NCI-H1694 (cell line): ENCODE data around the gene NKRF.

Experiments used
- DNase-seq: peaks from one replicate; lab custom pipeline; 2025; lab: John Stamatoyannopoulos, UW

NKRF gene

GRCh38 chrX:119607018-119607389 lies 780 bp upstream of the NKRF start:
- DNase-seq, result no peak

GRCh38 chrX:119605464-119606279 lies 552 bp downstream of the NKRF start:
- no peak for DNase-seq

GRCh38 chrX:119604766-119605463 lies 1.3 kb downstream of the NKRF start:
- no peak for DNase-seq

GRCh38 chrX:119602701-119603255 lies 3.4 kb downstream of the NKRF start:
- no peak for DNase-seq

GRCh38 chrX:119589810-119590209 lies 16.4 kb downstream of the NKRF start:
- DNase-seq, result no peak

- DNase-seq, result no peak
Observed at GRCh38 chrX:119583431-119584059, 22.7 kb downstream of the NKRF start.

GRCh38 chrX:119579414-119579813 lies 26.8 kb downstream of the NKRF start:
- no peak for DNase-seq

GRCh38 chrX:119574394-119575266 lies 31.6 kb downstream of the NKRF start, which contains the start of gene UBE2A:
TSS of gene UBE2A (plus strand) at chrX:119574563. CDS start at chrX:119574712, 149 bp downstream.
- DNase-seq, result peak; percentile 80

GRCh38 chrX:119573840-119574393 lies 32.3 kb downstream of the NKRF start:
- DNase-seq, result no peak

GRCh38 chrX:119573222-119573621 lies 33.0 kb downstream of the NKRF start:
- no peak for DNase-seq

- DNase-seq, result no peak
Observed at GRCh38 chrX:119570351-119570835, 35.8 kb downstream of the NKRF start.

- DNase-seq, result peak; percentile 92
Observed at GRCh38 chrX:119565107-119565663, 41.0 kb downstream of the NKRF start, which contains the start of gene STEEP1. TSS of gene STEEP1 (minus strand) at chrX:119565409. CDS start at chrX:119565355, 54 bp downstream.

GRCh38 chrX:119552508-119552907 lies 53.7 kb downstream of the NKRF start:
- DNase-seq, result no peak

GRCh38 chrX:119549327-119550016 lies 56.8 kb downstream of the NKRF start:
- no peak for DNase-seq

- no peak for DNase-seq
Observed at GRCh38 chrX:119541188-119541587, 65.0 kb downstream of the NKRF start.

- DNase-seq, result no peak
Observed at GRCh38 chrX:119539872-119540271, 66.4 kb downstream of the NKRF start.
